GM19240 (cell line): ENCODE data around the gene POLA2.
"Not testable (repeated sequence)": the region's sequence is repeated elsewhere in the genome, so short reads cannot be mapped to it uniquely, and the experiment has no call there.

Source experiments
- DNase-seq: peaks from one replicate; pipeline ENCODE4 v3.0.0; 2011; ENCODE audit warnings: low spot score; ENCODE audit not compliant: insufficient read length

Gene POLA2

GRCh38 chr11:65329478-65329877 is 67.7 kb downstream of the POLA2 start:
- no peak for DNase-seq

GRCh38 chr11:65329944-65330403 is 68.2 kb downstream of the POLA2 start:
- peak; percentile 64 for DNase-seq

GRCh38 chr11:65330544-65330943 is 68.8 kb downstream of the POLA2 start:
- no peak for DNase-seq

- DNase-seq = not testable (repeated sequence)
Measured at GRCh38 chr11:65332591-65332990, 70.8 kb downstream of the POLA2 start.

GRCh38 chr11:65334696-65335295 is 73.0 kb downstream of the POLA2 start:
- DNase-seq = no peak

- no peak for DNase-seq
Measured at GRCh38 chr11:65338676-65339075, 76.9 kb downstream of the POLA2 start.

- no peak for DNase-seq
Measured at GRCh38 chr11:65340226-65340625, 78.5 kb downstream of the POLA2 start.

- no peak for DNase-seq
Measured at GRCh38 chr11:65341856-65342255, 80.1 kb downstream of the POLA2 start.
